HG03039 (cell line): Measurements from ENCODE around the gene PIM1.
"Not testable (repeated sequence)": the region's sequence is repeated elsewhere in the genome, so short reads cannot be mapped to it uniquely, and the experiment has no call there.

Experiments
- ATAC-seq: cut with Tn5 transposase; IDR thresholded peaks from one replicate; pipeline ENCODE4 v1.9.1; 2021; ENCODE audit warnings: mild to moderate bottlenecking, moderate library complexity; ENCODE audit not compliant: unreplicated experiment

The PIM1 gene

DNA sequence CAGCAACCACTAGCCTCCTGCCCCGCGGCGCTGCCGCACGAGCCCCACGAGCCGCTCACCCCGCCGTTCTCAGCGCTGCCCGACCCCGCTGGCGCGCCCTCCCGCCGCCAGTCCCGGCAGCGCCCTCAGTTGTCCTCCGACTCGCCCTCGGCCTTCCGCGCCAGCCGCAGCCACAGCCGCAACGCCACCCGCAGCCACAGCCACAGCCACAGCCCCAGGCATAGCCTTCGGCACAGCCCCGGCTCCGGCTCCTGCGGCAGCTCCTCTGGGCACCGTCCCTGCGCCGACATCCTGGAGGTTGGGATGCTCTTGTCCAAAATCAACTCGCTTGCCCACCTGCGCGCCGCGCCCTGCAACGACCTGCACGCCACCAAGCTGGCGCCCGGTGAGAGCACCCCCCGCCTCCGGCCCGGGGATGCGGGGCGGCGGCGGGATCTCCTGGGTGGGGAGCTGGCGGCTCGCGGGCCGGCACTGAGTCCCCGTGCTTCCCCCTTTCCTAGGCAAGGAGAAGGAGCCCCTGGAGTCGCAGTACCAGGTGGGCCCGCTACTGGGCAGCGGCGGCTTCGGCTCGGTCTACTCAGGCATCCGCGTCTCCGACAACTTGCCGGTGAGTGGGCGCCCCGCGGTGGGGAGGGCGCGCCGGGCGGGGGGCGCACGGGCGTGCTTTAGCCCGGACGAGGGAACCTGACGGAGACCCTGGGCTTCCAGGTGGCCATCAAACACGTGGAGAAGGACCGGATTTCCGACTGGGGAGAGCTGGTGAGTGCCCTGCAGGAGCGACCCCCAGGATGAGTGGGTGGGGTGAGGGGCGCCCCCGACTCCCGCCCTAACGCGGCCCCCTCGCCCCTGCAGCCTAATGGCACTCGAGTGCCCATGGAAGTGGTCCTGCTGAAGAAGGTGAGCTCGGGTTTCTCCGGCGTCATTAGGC, 585 bp downstream of the PIM1 start:
- peak; percentile 27 for ATAC-seq

- no peak for ATAC-seq
These were observed 1.4 kb downstream of the PIM1 start for GRCh38 chr6:37171201-37171969.

- ATAC-seq = no peak
These were observed 2.2 kb downstream of the PIM1 start for GRCh38 chr6:37171970-37172812.

DNA sequence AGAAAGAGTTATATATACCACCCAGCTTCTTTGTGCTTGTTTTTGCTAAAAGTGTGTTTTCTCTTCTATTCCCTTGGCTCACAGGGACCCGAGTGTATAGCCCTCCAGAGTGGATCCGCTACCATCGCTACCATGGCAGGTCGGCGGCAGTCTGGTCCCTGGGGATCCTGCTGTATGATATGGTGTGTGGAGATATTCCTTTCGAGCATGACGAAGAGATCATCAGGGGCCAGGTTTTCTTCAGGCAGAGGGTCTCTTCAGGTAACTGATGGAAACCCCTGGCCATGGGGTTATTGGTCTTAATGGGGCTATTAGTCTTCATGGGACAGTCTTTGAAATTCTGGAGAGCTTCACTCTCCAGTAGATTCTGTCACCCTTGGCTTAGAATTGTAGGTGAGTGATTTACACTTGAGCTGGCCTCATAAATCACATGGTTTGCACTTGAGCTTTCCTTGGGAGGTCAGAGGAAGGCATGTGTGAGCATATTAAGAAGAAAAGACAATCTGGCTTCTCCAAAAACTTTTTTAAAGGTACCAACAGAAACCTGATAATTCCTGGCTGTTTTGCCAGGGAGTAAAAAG, 3.0 kb downstream of the PIM1 start:
- no peak for ATAC-seq

- no peak for ATAC-seq
These were observed 3.7 kb downstream of the PIM1 start for GRCh38 chr6:37173493-37174195.

- ATAC-seq = no peak
These were observed 4.2 kb downstream of the PIM1 start for GRCh38 chr6:37174196-37174514.

GRCh38 chr6:37174515-37175331, 4.8 kb downstream of the PIM1 start:
- no peak for ATAC-seq

DNA sequence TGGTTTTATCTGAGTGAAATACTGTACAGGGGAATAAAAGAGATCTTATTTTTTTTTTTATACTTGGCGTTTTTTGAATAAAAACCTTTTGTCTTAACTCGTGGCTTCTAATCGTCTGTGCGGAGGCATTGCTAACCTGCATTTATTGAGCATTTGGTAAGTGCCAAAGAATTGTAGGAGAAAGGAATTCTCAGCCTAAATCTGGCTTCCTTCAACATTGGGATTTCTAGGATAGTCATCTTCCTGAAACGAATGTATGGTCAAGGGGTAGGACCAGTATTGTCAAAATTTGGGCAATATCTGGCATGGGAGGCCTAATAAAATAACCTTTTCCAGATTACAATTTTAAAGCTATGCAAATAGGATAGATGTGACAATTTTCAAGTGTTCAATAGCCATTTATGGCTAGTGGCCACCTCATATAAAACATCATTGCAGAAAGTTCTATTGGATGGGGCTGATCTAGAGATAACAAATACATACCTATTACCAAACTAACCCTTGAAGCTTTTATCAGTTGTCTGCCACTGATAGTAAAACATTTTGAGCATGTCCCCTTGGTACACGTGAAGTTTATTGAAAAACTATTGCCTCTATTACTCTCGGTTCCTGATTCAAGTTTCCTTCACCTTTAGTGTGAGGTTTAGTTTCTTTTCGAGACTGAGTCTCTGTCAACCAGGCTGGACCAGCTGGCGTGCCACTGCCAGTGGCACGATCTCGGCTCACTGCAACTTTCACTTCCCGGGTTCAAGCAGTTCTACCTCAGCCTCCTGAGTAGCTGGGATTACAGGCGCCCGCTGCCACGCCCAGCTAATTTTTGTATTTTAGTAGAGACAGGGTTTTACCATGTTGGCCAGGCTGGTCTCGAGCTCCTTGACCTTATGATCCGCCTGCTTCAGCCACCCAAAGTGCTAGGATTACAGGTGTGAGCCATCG, 5.6 kb downstream of the PIM1 start:
- no peak for ATAC-seq

GRCh38 chr6:37176268-37177076, 6.5 kb downstream of the PIM1 start:
- no peak for ATAC-seq

DNA sequence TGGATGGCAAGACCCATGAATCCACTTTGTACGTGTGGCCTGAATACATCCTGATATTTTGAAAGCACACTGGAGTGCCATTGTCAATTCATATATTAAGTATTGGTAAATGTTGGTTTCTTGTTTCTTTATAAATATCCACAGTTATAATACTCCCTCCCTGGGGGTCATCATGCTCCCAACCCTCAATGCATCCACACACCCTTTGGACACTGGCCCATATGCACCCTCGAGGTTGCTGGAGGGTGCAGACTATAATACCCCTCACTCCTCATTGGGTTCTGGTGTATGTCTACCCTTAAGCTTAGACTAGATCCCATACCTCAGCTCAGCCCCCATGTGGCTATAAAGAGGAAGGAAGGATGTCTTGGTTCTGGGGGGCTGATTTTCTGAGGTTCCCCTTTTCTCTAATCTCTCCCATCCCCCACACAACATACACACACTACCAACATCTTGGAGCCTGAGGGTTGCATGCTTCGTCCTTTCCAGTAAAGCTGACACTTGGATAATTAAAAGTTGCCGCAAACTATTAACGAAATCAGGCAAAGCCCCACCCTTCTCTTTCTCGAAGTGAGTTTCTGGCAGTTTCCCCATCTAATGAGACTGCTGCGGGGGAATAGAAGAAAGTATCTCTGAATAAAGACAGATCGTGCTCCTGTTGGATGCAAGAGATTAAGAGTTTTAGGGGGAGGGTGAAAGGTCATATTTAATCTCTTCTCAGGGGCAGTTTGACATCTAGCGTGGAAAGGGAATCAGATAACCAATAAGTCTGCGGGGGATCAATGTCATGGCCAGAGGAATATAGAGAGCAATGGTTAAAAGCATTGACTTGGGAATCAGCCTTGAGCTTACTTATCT, 7.4 kb downstream of the PIM1 start:
- ATAC-seq = no peak

DNA sequence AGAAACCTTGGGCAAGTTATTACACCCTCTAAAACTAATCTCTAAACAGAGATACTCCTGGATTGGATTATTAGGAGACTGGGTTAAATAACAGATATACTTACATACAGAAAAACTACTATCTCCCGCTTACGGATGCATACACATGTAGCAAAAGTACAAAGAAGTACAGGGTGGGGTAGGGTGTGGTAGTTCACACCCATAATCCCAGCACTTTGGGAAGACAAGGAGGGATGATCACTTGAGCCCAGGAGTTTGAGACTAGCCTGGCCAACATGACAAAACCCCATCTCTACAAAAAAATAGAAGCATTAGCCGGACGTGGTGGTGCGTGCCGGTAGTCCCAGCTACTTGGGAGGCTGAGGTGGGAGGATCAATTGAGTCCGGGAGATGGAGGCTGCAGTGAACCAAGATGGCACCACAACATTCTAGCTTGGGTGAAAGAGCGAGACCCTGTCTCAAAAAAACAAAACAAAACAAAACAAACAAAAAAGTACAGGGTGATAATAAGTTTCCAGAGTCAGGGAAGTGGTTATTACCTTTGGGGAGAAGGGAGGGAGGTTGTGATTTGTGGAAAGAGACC, 8.1 kb downstream of the PIM1 start:
- ATAC-seq = no peak

- ATAC-seq = no peak
These were observed 10.1 kb downstream of the PIM1 start for GRCh38 chr6:37180075-37180474.

GRCh38 chr6:37180610-37181009, 10.7 kb downstream of the PIM1 start:
- not testable (repeated sequence) for ATAC-seq

GRCh38 chr6:37182736-37183590, 13.0 kb downstream of the PIM1 start:
- ATAC-seq = no peak
